OCI-LY3 (cell line): Measurements from ENCODE around the gene NMRK1.

Experiments used
- H2AFZ ChIP-seq: fragments of 200-600, 300-600 bp; shearing (Covaris generic); 2 replicates; pipeline ENCODE4 v1.6.0; 2014; ENCODE audit warnings: antibody characterized with exemption, low read depth, low read length
- H3K27ac ChIP-seq: fragments of 200-600, 300-600 bp; sonication (generic); 2 replicates; pipeline ENCODE4 v1.5.1; 2014; ENCODE audit warnings: mild to moderate bottlenecking, low read length, moderate library complexity, mixed read lengths
- H3K27me3 ChIP-seq: fragments of 200-600, 300-600 bp; sonication (generic); 2 replicates; pipeline ENCODE4 v1.6.1; 2014; ENCODE audit warnings: low read depth, low read length, mixed read lengths
- H3K36me3 ChIP-seq: fragments of 200-600, 300-600 bp; sonication (generic); replicated peaks from 2 replicates; pipeline ENCODE3; 2014; ENCODE audit warnings: low read depth, low read length, mixed read lengths
- H3K4me1 ChIP-seq: fragments of 300-600, 200-600 bp; sonication (generic); 2 replicates; pipeline ENCODE4 v1.6.1; 2014; ENCODE audit warnings: low read length, mixed read lengths
- H3K4me2 ChIP-seq: fragments of 200-600, 300-600 bp; sonication (generic); 2 replicates; pipeline ENCODE4 v1.6.1; 2014; ENCODE audit warnings: low read length, mixed read lengths
- H3K4me3 ChIP-seq: fragments of 300-600, 200-600 bp; sonication (generic); 2 replicates; pipeline ENCODE4 v1.5.1; 2014; ENCODE audit warnings: antibody characterized with exemption, mild to moderate bottlenecking, low read length, moderate library complexity
- H3K79me2 ChIP-seq: fragments of 300-600, 200-600 bp; shearing (Covaris generic); 2 replicates; pipeline ENCODE4 v1.6.1; 2014; ENCODE audit warnings: mild to moderate bottlenecking, low read length, mixed read lengths
- H3K9ac ChIP-seq: fragments of 300-600, 200-600 bp; shearing (Covaris generic); 2 replicates; pipeline ENCODE4 v1.6.0; 2014; ENCODE audit warnings: mild to moderate bottlenecking, low read length, moderate library complexity
- H3K9me3 ChIP-seq: fragments of 200-600, 300-600 bp; shearing (Covaris generic); 2 replicates; pipeline ENCODE4 v1.6.1; 2014; ENCODE audit warnings: low read length, mixed read lengths; ENCODE audit not compliant: insufficient read depth
- H4K20me1 ChIP-seq: fragments of 200-600, 300-600 bp; sonication (generic); 2 replicates; pipeline ENCODE4 v1.6.1; 2016; ENCODE audit warnings: low read length, mixed read lengths; ENCODE audit not compliant: insufficient read depth
- EZH2phosphoT487 ChIP-seq: fragments of 200-600 bp; shearing (Covaris generic); IDR thresholded peaks from 2 replicates; pipeline ENCODE4 v1.6.1; 2018; ENCODE audit warnings: antibody characterized with exemption, mixed run types, low read depth
- TF ChIP-seq, protein P1 (sequence below): fragments of 200-600, 300-600 bp; sonication (generic); IDR thresholded peaks from 2 replicates; pipeline ENCODE4 v1.5.1; 2014; ENCODE audit warnings: antibody characterized with exemption, low read length, low read depth

Gene NMRK1

DNA sequence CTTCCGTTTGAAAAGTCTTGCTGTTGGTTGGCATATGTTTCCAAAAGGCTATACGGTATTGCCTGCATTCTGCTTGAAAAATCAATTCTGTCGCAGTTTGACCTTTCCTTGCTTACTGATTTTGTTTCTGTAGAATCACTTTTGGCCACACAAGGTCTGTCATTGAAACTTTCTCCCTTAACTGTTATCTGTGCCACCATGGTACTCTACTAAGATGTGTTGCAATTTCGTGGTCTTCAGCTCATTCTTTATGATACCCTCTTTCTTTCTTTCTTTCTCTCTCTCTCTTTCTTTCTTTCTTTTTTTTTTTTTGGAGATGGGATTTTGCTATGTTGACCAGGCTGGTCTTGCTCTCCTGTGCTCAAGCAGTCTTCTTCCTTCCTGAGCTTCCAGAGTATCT lies 4.8 kb upstream of the NMRK1 start:
- Histone ChIP-seq H3K9ac (no peak overlapping the region), H3K4me1 (peaks cover 5% of the 10 kb centered on the region), H2AFZ (no peak overlapping the region), H3K79me2 (no peaks in the 10 kb centered on the region), H3K36me3 (no peaks in the 10 kb centered on the region), H3K4me2 (no peak overlapping the region), H3K4me3 (no peak overlapping the region), H3K27me3 (no peaks in the 10 kb centered on the region), H3K9me3 (no peaks in the 10 kb centered on the region), H4K20me1 (0 out of 2 replicates have a peak, but pooled peaks cover 8% of the 10 kb centered on the region), H3K27ac (no peak overlapping the region)
- no peak for TF ChIP-seq EZH2phosphoT487
- TF ChIP-seq, protein P1, sequence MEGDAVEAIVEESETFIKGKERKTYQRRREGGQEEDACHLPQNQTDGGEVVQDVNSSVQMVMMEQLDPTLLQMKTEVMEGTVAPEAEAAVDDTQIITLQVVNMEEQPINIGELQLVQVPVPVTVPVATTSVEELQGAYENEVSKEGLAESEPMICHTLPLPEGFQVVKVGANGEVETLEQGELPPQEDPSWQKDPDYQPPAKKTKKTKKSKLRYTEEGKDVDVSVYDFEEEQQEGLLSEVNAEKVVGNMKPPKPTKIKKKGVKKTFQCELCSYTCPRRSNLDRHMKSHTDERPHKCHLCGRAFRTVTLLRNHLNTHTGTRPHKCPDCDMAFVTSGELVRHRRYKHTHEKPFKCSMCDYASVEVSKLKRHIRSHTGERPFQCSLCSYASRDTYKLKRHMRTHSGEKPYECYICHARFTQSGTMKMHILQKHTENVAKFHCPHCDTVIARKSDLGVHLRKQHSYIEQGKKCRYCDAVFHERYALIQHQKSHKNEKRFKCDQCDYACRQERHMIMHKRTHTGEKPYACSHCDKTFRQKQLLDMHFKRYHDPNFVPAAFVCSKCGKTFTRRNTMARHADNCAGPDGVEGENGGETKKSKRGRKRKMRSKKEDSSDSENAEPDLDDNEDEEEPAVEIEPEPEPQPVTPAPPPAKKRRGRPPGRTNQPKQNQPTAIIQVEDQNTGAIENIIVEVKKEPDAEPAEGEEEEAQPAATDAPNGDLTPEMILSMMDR: no peak

DNA sequence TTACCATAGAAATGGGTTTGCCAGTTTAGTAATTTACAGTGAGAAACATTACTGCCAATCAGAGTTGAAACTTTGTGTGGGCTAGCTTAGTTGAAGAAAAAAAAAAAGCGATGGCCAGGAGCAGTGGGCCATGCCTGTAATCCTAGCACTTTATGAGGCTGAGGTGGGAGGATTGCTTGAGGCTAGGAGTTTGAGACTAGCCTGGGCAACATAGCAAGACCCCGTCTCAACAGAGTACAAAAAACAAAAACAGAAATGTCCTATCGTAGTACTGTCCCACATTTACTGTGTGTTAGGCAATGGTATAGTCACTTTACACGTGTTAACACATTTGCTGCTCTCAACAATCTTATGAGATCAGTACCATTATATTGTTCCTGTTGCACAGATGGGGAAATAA lies 2.6 kb upstream of the NMRK1 start:
- H2AFZ ChIP-seq: no peak overlapping the region
- no peak for TF ChIP-seq EZH2phosphoT487
- TF ChIP-seq, protein P1: no peak
- no peaks in the 10 kb centered on the region for H3K9me3 ChIP-seq
- no peak overlapping the region for H3K4me3 ChIP-seq
- H3K36me3 ChIP-seq: no peaks in the 10 kb centered on the region
- no peaks in the 10 kb centered on the region for H3K27me3 ChIP-seq
- 0 out of 2 replicates have a peak, but pooled peaks cover 8% of the 10 kb centered on the region for H4K20me1 ChIP-seq
- H3K79me2 ChIP-seq: no peaks in the 10 kb centered on the region
- H3K4me1 ChIP-seq: peaks cover 11% of the 10 kb centered on the region
- no peak overlapping the region for H3K9ac ChIP-seq
- H3K4me2 ChIP-seq: no peak overlapping the region
- no peak overlapping the region for H3K27ac ChIP-seq

DNA sequence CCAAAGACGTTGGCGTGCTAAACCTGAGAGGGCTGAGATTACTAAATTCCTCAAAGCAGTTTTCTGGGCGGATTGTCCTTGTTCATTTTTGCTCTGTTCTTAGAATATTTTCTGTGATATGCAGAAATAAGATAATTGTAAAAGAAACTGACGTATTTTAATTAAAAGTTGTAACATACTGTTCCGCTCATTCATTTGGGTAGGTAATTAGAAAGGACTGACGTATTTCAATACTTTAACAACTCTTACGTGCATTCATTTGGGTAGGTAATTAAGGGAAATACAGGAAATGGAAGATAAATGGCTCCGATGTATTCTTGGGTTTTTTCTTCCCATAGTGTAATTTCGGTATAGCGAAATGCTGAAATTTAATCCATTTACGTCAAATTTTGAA lies 1.4 kb upstream of the NMRK1 start:
- no peaks in the 10 kb centered on the region for H3K79me2 ChIP-seq
- H2AFZ ChIP-seq: no peak overlapping the region
- no peaks in the 10 kb centered on the region for H3K9me3 ChIP-seq
- H3K27me3 ChIP-seq: no peaks in the 10 kb centered on the region
- no peaks in the 10 kb centered on the region for H3K36me3 ChIP-seq
- H3K27ac ChIP-seq: no peak overlapping the region
- 0 out of 2 replicates have a peak, but pooled peaks cover 8% of the 10 kb centered on the region for H4K20me1 ChIP-seq
- H3K4me2 ChIP-seq: peak overlapping the region; percentile 84
- peaks cover 11% of the 10 kb centered on the region for H3K4me1 ChIP-seq
- peak overlapping the region; percentile 79 for H3K9ac ChIP-seq
- peak overlapping the region; percentile 92 for H3K4me3 ChIP-seq
- TF ChIP-seq EZH2phosphoT487: no peak

DNA sequence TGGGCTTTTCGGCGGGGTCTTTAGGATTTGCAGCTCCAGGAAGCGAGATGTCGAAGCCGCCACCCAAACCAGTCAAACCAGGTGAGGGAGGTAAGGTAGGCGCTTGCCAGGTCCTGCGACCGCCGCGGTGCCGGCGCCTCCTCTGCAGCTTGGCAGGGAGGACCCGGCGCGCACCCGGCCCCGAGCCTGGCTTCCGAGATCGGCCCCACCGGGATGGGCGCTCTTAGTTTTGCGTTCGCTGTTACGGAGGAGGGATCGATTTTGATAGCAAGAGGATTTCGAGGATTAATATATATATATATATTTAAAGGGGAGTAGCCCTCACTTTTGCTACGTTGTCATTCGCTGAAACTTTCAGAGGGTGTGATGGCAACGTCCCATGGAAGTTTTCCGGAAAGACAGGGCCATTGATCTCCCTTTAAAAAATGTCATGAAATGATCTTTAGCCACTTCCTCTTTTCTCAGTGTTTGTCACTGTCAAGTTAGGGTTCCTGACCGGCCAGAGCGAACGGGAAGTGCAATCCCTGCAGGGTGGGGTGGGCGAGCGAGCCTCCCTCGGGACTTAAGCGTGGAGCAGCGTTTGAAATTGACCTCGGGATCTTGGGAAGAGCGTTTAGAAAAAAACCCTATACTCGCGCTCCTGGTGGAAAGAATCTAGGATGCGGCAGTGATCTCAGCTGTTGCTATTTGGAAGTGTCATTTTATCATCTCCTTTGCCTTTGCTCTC lies 854 bp upstream of the NMRK1 start:
- Histone ChIP-seq H3K79me2 (no peaks in the 10 kb centered on the region), H3K27ac (peak overlapping the region; percentile 69), H3K4me3 (peak overlapping the region; percentile 92), H3K4me2 (peak overlapping the region; percentile 84), H3K4me1 (peaks cover 11% of the 10 kb centered on the region), H4K20me1 (0 out of 2 replicates have a peak, but pooled peaks cover 8% of the 10 kb centered on the region), H3K9ac (peak overlapping the region; percentile 79), H3K36me3 (no peaks in the 10 kb centered on the region), H3K27me3 (no peaks in the 10 kb centered on the region), H3K9me3 (no peaks in the 10 kb centered on the region), H2AFZ (peak overlapping the region; percentile 84)
- no peak for TF ChIP-seq EZH2phosphoT487
- TF ChIP-seq, protein P1: no peak
